GM12878 (cell line): ENCODE measurements around the gene PDE3B. TPM values are rescaled to one million over a fixed set of nuclear protein-coding genes. Genes with fewer than 3 reads are reported as not detected.

Experiments
- ATAC-seq: fragments of 200-7000 bp; cut with Tn5 transposase; 3 replicates; pipeline ENCODE4 v1.9.1; 2020; ENCODE audit warnings: mild to moderate bottlenecking, moderate library complexity
- BruUV-seq: library from RNA; stranded (reverse); fragments of 400-500 nt; replicated peaks from 2 replicates; lab custom pipeline; 2021; lab: Mats Ljungman, UMichigan
- CTCF ChIA-PET: fragments of 300-600 bp; sonication (Branson Sonifier 250); formaldehyde crosslinking; extraction: SDS; loops from one replicate; lab custom pipeline; 2021; ENCODE audit warnings: inconsistent platforms; lab: Yijun Ruan, JAX
- POLR2A ChIA-PET: fragments of 350-600 bp; formaldehyde crosslinking; extraction: SDS; loops from one replicate; lab custom pipeline; 2021; ENCODE audit warnings: inconsistent platforms; lab: Charles Lee
- RAD21 ChIA-PET: fragments of 300-600 bp; sonication (Branson Sonifier 250); formaldehyde crosslinking; loops from one replicate; lab custom pipeline; 2023; ENCODE audit warnings: antibody characterized with exemption; ENCODE audit not compliant: unreplicated experiment; lab: Charles Lee
- SMC1A ChIA-PET: fragments of 300-600 bp; sonication (Branson Sonifier 250); formaldehyde crosslinking; loops from one replicate; lab custom pipeline; 2023; ENCODE audit not compliant: unreplicated experiment, uncharacterized antibody; lab: Charles Lee
- DNase-seq: peaks from one replicate; pipeline ENCODE4 v3.0.0-alpha.2; 2011; ENCODE audit warnings: low read depth, low spot score
- FAIRE-seq: peaks from 3 replicates; lab custom pipeline; 2011; peaks lifted over from hg19 to GRCh38; lab: Jason Lieb, UNC
- H2AFZ ChIP-seq: 2 replicates; pipeline ENCODE4 v1.6.0; 2011; ENCODE audit warnings: low read depth, low read length, control low read depth; ENCODE audit not compliant: control insufficient read depth
- H3K27ac ChIP-seq: 2 replicates; pipeline ENCODE4 v1.5.1; 2011; ENCODE audit warnings: control low read depth; ENCODE audit not compliant: control insufficient read depth, insufficient read depth
- H3K27me3 ChIP-seq, 2 experiments: replicated peaks in 1 of 2; 2 replicates each; pipeline versions ENCODE4 v1.6.0 to v1.6.1; 2011; ENCODE audit warnings: low read length in 1 of 2; ENCODE audit not compliant: control insufficient read depth in 2 of 2, insufficient read depth in 2 of 2
- H3K36me3 ChIP-seq, 2 experiments: 2 replicates each; pipeline ENCODE4 v1.5.1; 2011; ENCODE audit warnings: low read length in 1 of 2; ENCODE audit not compliant: control insufficient read depth in 2 of 2, insufficient read depth in 2 of 2
- H3K4me1 ChIP-seq: 2 replicates; pipeline ENCODE4 v1.6.1; 2011; ENCODE audit warnings: mild to moderate bottlenecking, low read length, moderate library complexity, mixed read lengths; ENCODE audit not compliant: control insufficient read depth, insufficient read depth
- H3K4me2 ChIP-seq: 2 replicates; pipeline ENCODE4 v1.6.0; 2011; ENCODE audit warnings: control low read depth; ENCODE audit not compliant: control insufficient read depth, insufficient read depth
- H3K4me3 ChIP-seq: fragments of 200-600 bp; sonication (generic); 2 replicates; pipeline ENCODE4 v1.5.1; 2016
- H3K79me2 ChIP-seq: 2 replicates; pipeline ENCODE4 v1.6.0; 2011; ENCODE audit warnings: low read length; ENCODE audit not compliant: control insufficient read depth, insufficient read depth
- H3K9ac ChIP-seq: 2 replicates; pipeline ENCODE4 v1.8.0; 2011; ENCODE audit warnings: low read length, control low read depth, mixed read lengths; ENCODE audit not compliant: control insufficient read depth, insufficient read depth
- H3K9me3 ChIP-seq: replicated peaks from 3 replicates; pipeline ENCODE4 v1.5.1; 2011; ENCODE audit warnings: mild to moderate bottlenecking, low read length; ENCODE audit not compliant: control insufficient read depth, insufficient read depth
- H4K20me1 ChIP-seq: 2 replicates; pipeline ENCODE4 v1.6.0; 2011; ENCODE audit not compliant: control insufficient read depth, insufficient read depth
- CREB1 ChIP-seq: IDR thresholded peaks from 2 replicates; pipeline ENCODE4 v1.6.1; 2012; ENCODE audit warnings: low read depth, mild to moderate bottlenecking, inconsistent platforms
- LARP7 ChIP-seq: fragments of 450-650 bp; IDR thresholded peaks from 2 replicates; pipeline ENCODE4 v1.6.1; 2017; ENCODE audit warnings: mild to moderate bottlenecking
- MEF2A ChIP-seq: IDR thresholded peaks from 2 replicates; pipeline ENCODE4 v1.6.1; 2011; ENCODE audit warnings: low read depth, mild to moderate bottlenecking, low read length, moderate library complexity; ENCODE audit not compliant: insufficient read depth
- NR2C1 ChIP-seq: fragments of 450-650 bp; IDR thresholded peaks from 2 replicates; pipeline ENCODE4 v1.6.1; 2017; ENCODE audit warnings: antibody characterized with exemption, mild to moderate bottlenecking, moderate library complexity
- PAX5 ChIP-seq: IDR thresholded peaks from 2 replicates; pipeline ENCODE4 v1.6.1; 2011; ENCODE audit warnings: low read depth, low read length, borderline replicate concordance
- PAX8 ChIP-seq: fragments of 450-650 bp; IDR thresholded peaks from 2 replicates; pipeline ENCODE4 v1.6.1; 2017; ENCODE audit warnings: mild to moderate bottlenecking, moderate library complexity
- PKNOX1 ChIP-seq: fragments of 450-650 bp; IDR thresholded peaks from 2 replicates; pipeline ENCODE4 v1.6.1; 2016; ENCODE audit warnings: mild to moderate bottlenecking
- RAD21 ChIP-seq: IDR thresholded peaks from 2 replicates; pipeline ENCODE4 v1.6.1; 2011; ENCODE audit warnings: mild to moderate bottlenecking, low read depth, low read length, moderate library complexity; ENCODE audit not compliant: insufficient read depth
- ZBED1 ChIP-seq: IDR thresholded peaks from 2 replicates; pipeline ENCODE4 v1.6.1; 2016; ENCODE audit warnings: borderline replicate concordance
- ZNF384 ChIP-seq: IDR thresholded peaks from 2 replicates; pipeline ENCODE4 v1.6.1; 2012; ENCODE audit warnings: low read depth, mild to moderate bottlenecking, low read length, improper control_type of control experiment, borderline replicate concordance
- WGBS: methylation state at CpG from one replicate; pipeline ENCODE4 v1.1.6; 2016; ENCODE audit warnings: low lambda C conversion rate; ENCODE audit not compliant: insufficient replicate concordance, insufficient coverage; ENCODE audit errors: missing lambda C conversion rate; 5-methylcytosine and 5-hydroxymethylcytosine counted together
- in situ Hi-C: fragments of 300-500 bp; cut with MboI; formaldehyde crosslinking; loops from 9 replicates; pipeline ENCODE4 v1.14.3; 2018; ENCODE audit warnings: mixed read lengths
- intact Hi-C: fragments of 100-400 bp; cut with micrococcal nuclease; formaldehyde crosslinking; loops from one replicate; pipeline ENCODE4 v1.14.2; 2022; ENCODE audit not compliant: unreplicated experiment
- polyA plus RNA-seq, 11 experiments: library from polyadenylated mRNA; depleted of rRNA in 4 of 11; unstranded in 6 of 11; stranded (reverse) in 5 of 11; fragments of >200 nt; fragmentation: Nextera tagmentation in 4 of 11; fragmentation: Illumina TruSeq in 1 of 11; extraction: Ambion mirVana in 4 of 11; extraction: Trizol in 1 of 11; gene quantifications; 1 replicate in 1 of 11; 2 replicates in 10 of 11; pipeline versions ENCODE4 v1.2.1 to v1.2.3, GENCODE V29; 2011 to 2016; ENCODE audit warnings: inconsistent platforms in 2 of 11, missing spikeins in 2 of 11, low read depth in 1 of 11
- total RNA-seq, 4 experiments: library from RNA; depleted of rRNA in 3 of 4; stranded (reverse); fragments of >200 nt in 3 of 4; fragmentation: Illumina TruSeq in 1 of 4; extraction: Trizol in 1 of 4; gene quantifications; 2 replicates each; pipeline versions ENCODE4 v1.2.1 to v1.2.3, GENCODE V29; 2013 to 2021

PDE3B gene
- total and polyA plus RNA-seq, 10 of the 15 experiments (the other 5 are each of a cell fraction or from before 2014, with no cell fraction given) = 0.04 to 3.1 (median 1.9) TPM

GRCh38 chr11:14673824-14674405 is 30.3 kb downstream of the PDE3B start:
- ChIA-PET SMC1A (no interaction called here), CTCF (no interaction called here), RAD21 (no interaction called here), POLR2A (no interaction called here)
- Histone ChIP-seq H3K36me3 (no peaks in the 10 kb centered on the region), H3K4me3 (no peak overlapping the region), H3K27me3 (no peaks in the 10 kb centered on the region), H3K4me1 (no peaks in the 10 kb centered on the region), H3K27ac (no peak overlapping the region), H3K79me2 (no peaks in the 10 kb centered on the region), H2AFZ (no peak overlapping the region), H3K4me2 (no peak overlapping the region), H3K9me3 (no peaks in the 10 kb centered on the region), H3K9ac (no peak overlapping the region), H4K20me1 (no peaks in the 10 kb centered on the region)
- TF ChIP-seq MEF2A = no peak
- TF ChIP-seq PKNOX1 = no peak
- no peak for TF ChIP-seq ZBED1
- no peak for TF ChIP-seq PAX8
- no peak for TF ChIP-seq NR2C1
- no peak for TF ChIP-seq LARP7
- TF ChIP-seq RAD21 = no peak
- TF ChIP-seq CREB1 = no peak
- TF ChIP-seq ZNF384 = no peak
- TF ChIP-seq PAX5 = no peak
- WGBS = 45% methylated on average over 8 of the region's 8 CpGs
- intact Hi-C loops = no loop called here
- ATAC-seq (no peak), FAIRE-seq (no peak), DNase-seq (no peak)
- in situ Hi-C loops = no loop called here
- no TSS peak for BruUV-seq
